HG02938 (cell line): ENCODE data around the gene VPREB3.
"Not testable (repeated sequence)": the region's sequence is repeated elsewhere in the genome, so short reads cannot be mapped to it uniquely, and the experiment has no call there.

ENCODE experiments used
- ATAC-seq: cut with Tn5 transposase; IDR thresholded peaks from one replicate; pipeline ENCODE4 v1.9.1; 2021; ENCODE audit warnings: mild to moderate bottlenecking, moderate library complexity; ENCODE audit not compliant: unreplicated experiment

The VPREB3 gene

GRCh38 chr22:23744485-23744884 lies 9.7 kb downstream of the VPREB3 start:
- no peak for ATAC-seq

- no peak for ATAC-seq
Observed at GRCh38 chr22:23744001-23744400, 10.2 kb downstream of the VPREB3 start.

GRCh38 chr22:23743303-23743705 lies 10.9 kb downstream of the VPREB3 start:
- no peak for ATAC-seq

GRCh38 chr22:23742505-23743264 lies 11.5 kb downstream of the VPREB3 start:
- no peak for ATAC-seq

GRCh38 chr22:23737696-23738095 lies 16.5 kb downstream of the VPREB3 start:
- ATAC-seq = no peak

- ATAC-seq = not testable (repeated sequence)
Observed at GRCh38 chr22:23728108-23728507, 26.1 kb downstream of the VPREB3 start.

- no peak for ATAC-seq
Observed at GRCh38 chr22:23722724-23723123, 31.5 kb downstream of the VPREB3 start.

- ATAC-seq = no peak
Observed at GRCh38 chr22:23722160-23722559, 32.1 kb downstream of the VPREB3 start.

GRCh38 chr22:23720855-23721254 lies 33.4 kb downstream of the VPREB3 start:
- ATAC-seq = no peak

- no peak for ATAC-seq
Observed at GRCh38 chr22:23718371-23719165, 35.7 kb downstream of the VPREB3 start.

GRCh38 chr22:23716811-23717801 lies 37.1 kb downstream of the VPREB3 start:
- no peak for ATAC-seq

GRCh38 chr22:23715806-23716375 lies 38.3 kb downstream of the VPREB3 start:
- no peak for ATAC-seq

- no peak for ATAC-seq
Observed at GRCh38 chr22:23714596-23715578, 39.3 kb downstream of the VPREB3 start.

GRCh38 chr22:23713696-23714595 lies 40.3 kb downstream of the VPREB3 start:
- ATAC-seq = no peak

- no peak for ATAC-seq
Observed at GRCh38 chr22:23712256-23712655, 42.0 kb downstream of the VPREB3 start.

GRCh38 chr22:23709107-23709506 lies 45.1 kb downstream of the VPREB3 start:
- no peak for ATAC-seq

- ATAC-seq = no peak
Observed at GRCh38 chr22:23708270-23708669, 46.0 kb downstream of the VPREB3 start.

- ATAC-seq = no peak
Observed at GRCh38 chr22:23705358-23705757, 48.9 kb downstream of the VPREB3 start.
